ENCODE results near the gene APOF. TPM values are rescaled to one million over a fixed set of nuclear protein-coding genes. Genes with fewer than 3 reads are reported as not detected.

APOF gene
- total RNA-seq, 1 experiment from 2014 or later, result not detected

- H3K79me2 ChIP-seq (ENCODE audit: insufficient read depth, low read length), result no peaks in the 10 kb centered on the region
- peaks cover 15% of the 10 kb centered on the region for H3K4me1 ChIP-seq (ENCODE audit: insufficient read depth, low read length)
- Mint-ChIP-seq H3K4me3 (peak within 1 kb of the TSS; percentile 82 to 91), H3K9me3 (no peaks in the 10 kb centered on the region), H3K4me1 (peaks cover 35 to 36% of the 10 kb centered on the region in 2 experiments), H3K36me3 (ENCODE audit: insufficient read depth in 1 of 3, low read depth in 3 of 3) (peaks cover 0 to 4% (median 3%) of the 10 kb centered on the region in 3 experiments; a peak in 2 of 7 replicates), H3K27me3 (ENCODE audit: low read depth) (peaks cover 1% of the 10 kb centered on the region), H3K27ac (peak within 1 kb of the TSS; percentile 99)
- peaks cover 9% of the 10 kb centered on the region for H3K23me2 ChIP-seq (ENCODE audit: insufficient read length, low read depth, low read length, poor library complexity, severe bottlenecking)
- DNase-seq, result peak; percentile 98
- peak within 1 kb of the TSS; percentile 45 for H2AFZ ChIP-seq (ENCODE audit: low read length)
- peak within 1 kb of the TSS; percentile 7; the same call in 1 of the 2 replicates for H3K14ac ChIP-seq (ENCODE audit: insufficient read depth, low read length)
- H3K27me3 ChIP-seq (ENCODE audit: insufficient read depth, low read length), result no peaks in the 10 kb centered on the region
- peak within 1 kb of the TSS; percentile 23 for H2BK5ac ChIP-seq (ENCODE audit: insufficient read length, low read length)
- TF ChIP-seq, protein P1, sequence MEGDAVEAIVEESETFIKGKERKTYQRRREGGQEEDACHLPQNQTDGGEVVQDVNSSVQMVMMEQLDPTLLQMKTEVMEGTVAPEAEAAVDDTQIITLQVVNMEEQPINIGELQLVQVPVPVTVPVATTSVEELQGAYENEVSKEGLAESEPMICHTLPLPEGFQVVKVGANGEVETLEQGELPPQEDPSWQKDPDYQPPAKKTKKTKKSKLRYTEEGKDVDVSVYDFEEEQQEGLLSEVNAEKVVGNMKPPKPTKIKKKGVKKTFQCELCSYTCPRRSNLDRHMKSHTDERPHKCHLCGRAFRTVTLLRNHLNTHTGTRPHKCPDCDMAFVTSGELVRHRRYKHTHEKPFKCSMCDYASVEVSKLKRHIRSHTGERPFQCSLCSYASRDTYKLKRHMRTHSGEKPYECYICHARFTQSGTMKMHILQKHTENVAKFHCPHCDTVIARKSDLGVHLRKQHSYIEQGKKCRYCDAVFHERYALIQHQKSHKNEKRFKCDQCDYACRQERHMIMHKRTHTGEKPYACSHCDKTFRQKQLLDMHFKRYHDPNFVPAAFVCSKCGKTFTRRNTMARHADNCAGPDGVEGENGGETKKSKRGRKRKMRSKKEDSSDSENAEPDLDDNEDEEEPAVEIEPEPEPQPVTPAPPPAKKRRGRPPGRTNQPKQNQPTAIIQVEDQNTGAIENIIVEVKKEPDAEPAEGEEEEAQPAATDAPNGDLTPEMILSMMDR (conservative IDR thresholded peaks at IDR 0.05), result peak; percentile 81
- no peak within 1 kb of the TSS for H2BK15ac ChIP-seq (ENCODE audit: low read depth, low read length)
- no peaks in the 10 kb centered on the region for H3K9me3 ChIP-seq (ENCODE audit: control insufficient read depth, low read depth, low read length)
- no peak within 1 kb of the TSS for H3K23ac ChIP-seq (ENCODE audit: insufficient read length, low read depth, low read length)
- H3K79me1 ChIP-seq (ENCODE audit: insufficient read depth, low read depth, low read length, poor library complexity, severe bottlenecking), result no peaks in the 10 kb centered on the region
- no peak within 1 kb of the TSS for H3T11ph ChIP-seq (ENCODE audit: low read length)
- WGBS (ENCODE audit: extremely low coverage, insufficient read length, low lambda C conversion rate), result no CpG with 5 or more reads among the region's 45 CpGs
- H2BK12ac ChIP-seq (ENCODE audit: insufficient read length, low read depth, low read length), result peak within 1 kb of the TSS; percentile 18
- H4K20me1 ChIP-seq (ENCODE audit: control insufficient read depth, insufficient read depth, insufficient read length), result no peaks in the 10 kb centered on the region
- peak within 1 kb of the TSS; percentile 81 for H3K27ac ChIP-seq (ENCODE audit: insufficient read length, low read depth, low read length)
- peak within 1 kb of the TSS; percentile 28 for H4K8ac ChIP-seq (replicated peaks; ENCODE audit: insufficient read length, low read depth, low read length)
- no peak within 1 kb of the TSS for H2BK20ac ChIP-seq (ENCODE audit: low read depth, low read length, poor library complexity, severe bottlenecking)
- peak within 1 kb of the TSS; percentile 78 for H2BK120ac ChIP-seq (ENCODE audit: low read depth, low read length, poor library complexity, severe bottlenecking)
- H3K9ac ChIP-seq (ENCODE audit: extremely low read depth, insufficient read length, low read length), result peak within 1 kb of the TSS; percentile 81
- H3K18ac ChIP-seq (ENCODE audit: insufficient read length, low read depth, low read length), result peak within 1 kb of the TSS; percentile 58
- H4K91ac ChIP-seq (ENCODE audit: insufficient read length, low read depth, low read length), result no peak within 1 kb of the TSS
- peak within 1 kb of the TSS; percentile 68 for H3K4me2 ChIP-seq (ENCODE audit: insufficient read depth, insufficient read length, low read length)
- H4K5ac ChIP-seq (ENCODE audit: insufficient read length, low read depth, low read length), result peak within 1 kb of the TSS; percentile 66
- no peak within 1 kb of the TSS; the same call in 1 of the 2 replicates for H3K4ac ChIP-seq (ENCODE audit: low read depth, low read length)
- H2AK5ac ChIP-seq (ENCODE audit: insufficient read length, low read length), result no peak within 1 kb of the TSS
- H3K56ac ChIP-seq (ENCODE audit: insufficient read length, low read depth, low read length), result no peak within 1 kb of the TSS
Observed at GRCh38 chr12:56333679-56334489, 28.8 kb downstream of the APOF start, which contains the start of gene PAN2. Gene PAN2, minus strand, starts transcription at chr12:56334000. Its CDS starts 906 bp downstream, at chr12:56333094.
